Sigmoid colon (tissue), 7 donors: Measurements from ENCODE around the gene ERAL1. TPM values are rescaled to one million over a fixed set of nuclear protein-coding genes. Genes with fewer than 3 reads are reported as not detected.

Experiments used
- DNase-seq: peaks from one replicate; pipeline ENCODE4 v3.0.0-alpha.2; 2019
- H3K27ac ChIP-seq, 4 donors: fragments of 200-600 bp; sonication (generic); one replicate each; pipeline ENCODE4 v1.5.1; 2016 to 2019; ENCODE audit warnings: mild to moderate bottlenecking in 1 of 4
- H3K27me3 ChIP-seq, 3 donors: fragments of 200-600 bp; sonication (generic); one replicate each; pipeline ENCODE4 v1.5.1; 2019; ENCODE audit warnings: mild to moderate bottlenecking in 1 of 3
- H3K36me3 ChIP-seq, 4 donors: fragments of 200-600 bp; sonication (generic); one replicate each; pipeline ENCODE4 v1.5.1; 2016 to 2019
- H3K4me1 ChIP-seq, 4 donors: fragments of 200-600 bp; sonication (generic); one replicate each; pipeline ENCODE4 v1.5.1; 2017 to 2019
- H3K4me3 ChIP-seq, 4 donors: fragments of 200-600 bp; sonication (generic); one replicate each; pipeline ENCODE4 v1.5.1; 2017 to 2019; ENCODE audit warnings: mild to moderate bottlenecking in 2 of 4, moderate library complexity in 1 of 4
- H3K9me3 ChIP-seq, 4 donors: fragments of 200-600 bp in 3 of 4; sonication (generic) in 3 of 4; one replicate each; pipeline versions ENCODE4 v1.5.1 to v1.6.1; 2013 to 2019
- CTCF ChIP-seq, 4 experiments: fragments of 450-650 bp in 3 of 4; fragments of 200-600 bp in 1 of 4; IDR thresholded peaks; one replicate each; pipeline ENCODE4 v1.5.1; 2016 to 2019; ENCODE audit warnings: antibody characterized with exemption in 4 of 4, mild to moderate bottlenecking in 3 of 4, moderate library complexity in 2 of 4
- EP300 ChIP-seq, 4 donors: sonication (generic); formaldehyde crosslinking; IDR thresholded peaks; one replicate each; pipeline ENCODE4 v1.6.1; 2017; ENCODE audit warnings: antibody characterized with exemption in 4 of 4
- POLR2A ChIP-seq, 2 donors: fragments of 450-650 bp; IDR thresholded peaks; one replicate each; pipeline ENCODE4 v1.6.1; 2016; ENCODE audit warnings: antibody characterized with exemption in 2 of 2, mild to moderate bottlenecking in 2 of 2, moderate library complexity in 2 of 2
- POLR2AphosphoS5 ChIP-seq, 4 donors: sonication (generic); formaldehyde crosslinking; IDR thresholded peaks; one replicate each; pipeline ENCODE4 v1.6.1; 2017; ENCODE audit warnings: antibody characterized with exemption in 4 of 4
- WGBS, 2 donors: extraction: QIAGEN DNeasy Blood & Tissue Kit; methylation state at CpG; one replicate each; pipeline ENCODE4 v1.1.7; 2013; 5-methylcytosine and 5-hydroxymethylcytosine counted together
- intact Hi-C: fragments of 100-400 bp; cut with DNase I; formaldehyde crosslinking; loops from one replicate; pipeline ENCODE4 v1.15.1; 2023
- polyA plus RNA-seq, 3 donors: library from polyadenylated mRNA; stranded (reverse); fragments of 200-250 nt; gene quantifications; one replicate each; pipeline ENCODE4 v1.2.3, GENCODE V29; 2013
- small RNA-seq, 3 donors: library from RNA; depleted of rRNA; stranded (forward); fragments of <200 nt; gene quantifications; one replicate each; pipeline ENCODE3, GENCODE V24; 2016
- total RNA-seq, 4 donors: library from RNA; depleted of rRNA; stranded (reverse); fragments of >200 nt; gene quantifications; one replicate each; pipeline ENCODE4 v1.1.0, GENCODE V29; 2016
- donor health status: healthy with polysubstance abuse.
- donor health status: Bipolar disorder and iron deficiency.
- donor health status: healthy.

ERAL1 gene
- total and polyA plus RNA-seq, 7 donors, result 20.2 to 43.2 (median 34.6) TPM

- no peak for TF ChIP-seq CTCF (IDR thresholded peaks at IDR 0.05)
- TF ChIP-seq POLR2AphosphoS5 (IDR thresholded peaks at IDR 0.05), result peak in 2 of 4 donors; percentile 20 to 63
- peaks cover 51 to 70% (median 58%) of the 10 kb centered on the region in 4 donors for H3K36me3 ChIP-seq
- intact Hi-C loops, result no loop called here
- no peaks in the 10 kb centered on the region for H3K9me3 ChIP-seq
- peaks cover 0 to 37% (median 34%) of the 10 kb centered on the region in 4 donors for H3K4me1 ChIP-seq
- H3K27ac ChIP-seq, result peak overlapping the region; percentile 72 to 88 (median 84)
- 49 to 66% methylated on average over 6 of the region's 6 CpGs for WGBS, 2 donors
- H3K4me3 ChIP-seq, result no peak overlapping the region
- H3K27me3 ChIP-seq, result no peaks in the 10 kb centered on the region
- DNase-seq, result peak; percentile 87
Observed at GRCh38 chr17:28908640-28909167, 53.9 kb downstream of the ERAL1 start.

GRCh38 chr17:28910534-28910933, 55.7 kb downstream of the ERAL1 start:
- TF ChIP-seq EP300 (IDR thresholded peaks at IDR 0.05) (no peak), CTCF (IDR thresholded peaks at IDR 0.05) (no peak), POLR2AphosphoS5 (IDR thresholded peaks at IDR 0.05) (no peak), POLR2A (IDR thresholded peaks at IDR 0.05) (no peak)
- H3K36me3 ChIP-seq, result peaks cover 62 to 87% (median 70%) of the 10 kb centered on the region in 4 donors
- peaks cover 0 to 37% (median 34%) of the 10 kb centered on the region in 4 donors for H3K4me1 ChIP-seq
- 88% methylated on average over 1 of the region's 1 CpG for WGBS, 2 donors
- no peaks in the 10 kb centered on the region for H3K27me3 ChIP-seq
- no peak overlapping the region for H3K4me3 ChIP-seq
- no peak overlapping the region for H3K27ac ChIP-seq
- intact Hi-C loops, result no loop called here
- no peak for DNase-seq
- H3K9me3 ChIP-seq, result no peaks in the 10 kb centered on the region

Small RNA genes within 50 kb of the gene (small RNA-seq; reads per million reads assigned to genes)
- 0 reads per million in 3 donors for gene RF00019

Other genes starting within 250 kb of the ERAL1 start
- 1 to 10 TPM; 1.5 to 6.9 (median 3.4) TPM for gene RSKR, start 240.8 kb upstream of the ERAL1 start, total RNA-seq
- gene RSKR, start 240.8 kb upstream of the ERAL1 start, polyA plus RNA-seq, result 1 to 10 TPM in 1 of 3 donors, under 1 TPM in 1, not detected in 1; 0.23 to 6.8 TPM
- 10 to 100 TPM; 71.0 to 84.5 (median 80.3) TPM for gene BLTP2, start 209.9 kb upstream of the ERAL1 start, total RNA-seq
- gene BLTP2, start 209.9 kb upstream of the ERAL1 start, polyA plus RNA-seq, result 10 to 100 TPM; 10.2 to 55.1 (median 17.6) TPM
- 10 to 100 TPM; 41.8 to 61.8 (median 48.1) TPM for gene SDF2, start 193.1 kb upstream of the ERAL1 start, total RNA-seq
- gene SDF2, start 193.1 kb upstream of the ERAL1 start, polyA plus RNA-seq, result 10 to 100 TPM; 46.2 to 55.0 (median 51.0) TPM
- 10 to 100 TPM; 49.0 to 75.6 (median 58.9) TPM for gene SUPT6H, start 192.8 kb upstream of the ERAL1 start, total RNA-seq
- gene SUPT6H, start 192.8 kb upstream of the ERAL1 start, polyA plus RNA-seq, result 10 to 100 TPM; 12.0 to 39.3 (median 14.1) TPM
- gene PROCA1, start 143.1 kb upstream of the ERAL1 start, total RNA-seq, result 1 to 10 TPM in 2 of 4 donors, under 1 TPM in 1, not detected in 1; 0.54 to 1.4 (median 1.3) TPM
- gene PROCA1, start 143.1 kb upstream of the ERAL1 start, polyA plus RNA-seq, result 1 to 10 TPM in 1 of 3 donors, under 1 TPM in 2; 0.60 to 2.3 (median 0.92) TPM
- 100 to 1,000 TPM; 146 to 205 (median 167) TPM for gene RAB34, start 137.1 kb upstream of the ERAL1 start, total RNA-seq
- gene RAB34, start 137.1 kb upstream of the ERAL1 start, polyA plus RNA-seq, result 10 to 100 TPM; 16.6 to 39.0 (median 33.1) TPM
- 100 to 1,000 TPM; 491 to 937 (median 695) TPM for gene RPL23A, start 135.0 kb upstream of the ERAL1 start, total RNA-seq
- gene RPL23A, start 135.0 kb upstream of the ERAL1 start, polyA plus RNA-seq, result 1,000 to 10,000 TPM; 1,420 to 1,929 (median 1,826) TPM
- under 1 TPM in 2 of 4 donors, not detected in 2; 0.66 to 0.71 TPM for gene TLCD1, start 128.8 kb upstream of the ERAL1 start, total RNA-seq
- 10 to 100 TPM in 1 of 3 donors, 1 to 10 TPM in 2; 2.1 to 14.2 (median 3.0) TPM for gene TLCD1, start 128.8 kb upstream of the ERAL1 start, polyA plus RNA-seq
- 1 to 10 TPM in 2 of 4 donors, under 1 TPM in 2; 0.16 to 2.8 (median 0.74) TPM for gene NEK8, start 126.2 kb upstream of the ERAL1 start, total RNA-seq
- 1 to 10 TPM; 1.6 to 6.3 (median 1.8) TPM for gene NEK8, start 126.2 kb upstream of the ERAL1 start, polyA plus RNA-seq
- gene TRAF4, start 111.0 kb upstream of the ERAL1 start, total RNA-seq, result 10 to 100 TPM in 1 of 4 donors, 1 to 10 TPM in 3; 3.9 to 11.6 (median 5.1) TPM
- 10 to 100 TPM; 59.6 to 94.1 (median 72.1) TPM for gene TRAF4, start 111.0 kb upstream of the ERAL1 start, polyA plus RNA-seq
- gene FAM222B, start 12.2 kb upstream of the ERAL1 start, total RNA-seq, result 10 to 100 TPM in 1 of 4 donors, 1 to 10 TPM in 3; 5.0 to 11.9 (median 7.2) TPM
- 10 to 100 TPM; 15.3 to 16.2 (median 15.6) TPM for gene FAM222B, start 12.2 kb upstream of the ERAL1 start, polyA plus RNA-seq
- 10 to 100 TPM; 38.5 to 72.5 (median 52.4) TPM for gene FLOT2, start 42.7 kb downstream of the ERAL1 start, total RNA-seq
- gene FLOT2, start 42.7 kb downstream of the ERAL1 start, polyA plus RNA-seq, result 10 to 100 TPM; 27.3 to 91.8 (median 36.6) TPM
- gene DHRS13, start 48.1 kb downstream of the ERAL1 start, total RNA-seq, result 1 to 10 TPM; 3.2 to 8.4 (median 3.9) TPM
- 10 to 100 TPM in 1 of 3 donors, 1 to 10 TPM in 2; 2.1 to 15.0 (median 3.0) TPM for gene DHRS13, start 48.1 kb downstream of the ERAL1 start, polyA plus RNA-seq
- gene PHF12, start 96.5 kb downstream of the ERAL1 start, total RNA-seq, result 10 to 100 TPM; 39.1 to 54.3 (median 45.2) TPM
- gene PHF12, start 96.5 kb downstream of the ERAL1 start, polyA plus RNA-seq, result 10 to 100 TPM in 2 of 3 donors, 1 to 10 TPM in 1; 6.9 to 24.7 (median 13.8) TPM
- under 1 TPM in 3 of 4 donors, not detected in 1; 0.36 to 0.99 (median 0.41) TPM for gene SEZ6, start 151.0 kb downstream of the ERAL1 start, total RNA-seq
- gene SEZ6, start 151.0 kb downstream of the ERAL1 start, polyA plus RNA-seq, result under 1 TPM in 1 of 3 donors, not detected in 2; 0.67 TPM
- 10 to 100 TPM in 3 of 4 donors, 1 to 10 TPM in 1; 6.4 to 20.5 (median 11.4) TPM for gene PIPOX, start 188.1 kb downstream of the ERAL1 start, total RNA-seq
- gene PIPOX, start 188.1 kb downstream of the ERAL1 start, polyA plus RNA-seq, result 1 to 10 TPM in 1 of 3 donors, under 1 TPM in 1, not detected in 1; 0.71 to 1.2 TPM